ENCODE results near the gene TIGD1. TPM values are rescaled to one million over a fixed set of nuclear protein-coding genes. Genes with fewer than 3 reads are reported as not detected.

The TIGD1 gene
- polyA plus RNA-seq, 1 of the 3 experiments (the other 2 are of a cell fraction): 4.6 TPM

DNA sequence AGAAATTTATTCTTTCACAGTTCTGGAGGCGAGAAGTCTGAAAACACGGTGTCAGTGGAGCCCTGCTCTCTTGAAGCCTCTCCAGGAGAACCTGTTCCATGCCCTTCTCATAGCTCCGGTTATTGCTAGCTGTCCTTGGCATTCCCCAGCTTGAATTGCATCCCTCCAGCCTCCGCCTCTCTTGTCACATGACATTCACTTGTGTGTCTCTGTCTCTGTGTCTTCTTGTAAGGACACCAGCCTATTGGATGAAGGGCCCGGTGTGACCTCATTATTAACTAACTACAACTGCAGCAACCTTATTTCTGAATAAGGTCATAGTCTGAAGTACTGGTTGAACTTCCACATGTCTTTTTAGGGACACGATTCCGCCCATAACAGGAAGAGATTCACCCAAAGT, 34.7 kb downstream of the TIGD1 start:
- CTCF ChIA-PET: interaction anchor here (0.9 to 1.7 kb wide), 5 partner anchors 9 to 75 kb away, joined by 3 to 12 read pairs (median 4); partner anchors contain the start of gene CHRND
- Histone ChIP-seq H3K4me1 (ENCODE audit: control insufficient read depth in 1 of 2, insufficient read depth in 2 of 2, low read depth in 1 of 2, low read length in 1 of 2) (peaks cover 0 to 15% of the 10 kb centered on the region in 2 experiments; a peak in 1 of 4 replicates), H3K9me2 (no peaks in the 10 kb centered on the region), H3K4me3 (ENCODE audit: low read depth in 2 of 2, low read length in 1 of 2) (no peak overlapping the region), H4K20me1 (ENCODE audit: insufficient read depth) (no peaks in the 10 kb centered on the region), H3K4me2 (no peak overlapping the region), H2AFZ (ENCODE audit: low read depth) (no peak overlapping the region), H3F3A (replicated peaks; ENCODE audit: insufficient read depth) (no peaks in the 10 kb centered on the region), H3K27ac (ENCODE audit: low read depth in 2 of 2, low read length in 1 of 2) (no peak overlapping the region), H3K36me3 (replicated peaks in 1 of 2; ENCODE audit: control insufficient read depth in 1 of 2, insufficient read depth in 2 of 2, low read length in 1 of 2) (no peaks in the 10 kb centered on the region), H3K79me2 (ENCODE audit: insufficient read depth) (no peaks in the 10 kb centered on the region), H3K27me3 (ENCODE audit: insufficient read depth) (peaks cover 19% of the 10 kb centered on the region), H3K9me3 (no peaks in the 10 kb centered on the region), H3K9ac (no peak overlapping the region)
- POLR2A ChIA-PET: no interaction called here
- TF ChIP-seq TEAD4 (IDR thresholded peaks at IDR 0.05; ENCODE audit: borderline replicate concordance, insufficient read depth): no peak
- no peak for TF ChIP-seq GABPA (IDR thresholded peaks at IDR 0.05; ENCODE audit: low read depth)
- TF ChIP-seq EZH2phosphoT487 (IDR thresholded peaks at IDR 0.05; ENCODE audit: borderline replicate concordance, low read depth): no peak
- TF ChIP-seq, protein P1, sequence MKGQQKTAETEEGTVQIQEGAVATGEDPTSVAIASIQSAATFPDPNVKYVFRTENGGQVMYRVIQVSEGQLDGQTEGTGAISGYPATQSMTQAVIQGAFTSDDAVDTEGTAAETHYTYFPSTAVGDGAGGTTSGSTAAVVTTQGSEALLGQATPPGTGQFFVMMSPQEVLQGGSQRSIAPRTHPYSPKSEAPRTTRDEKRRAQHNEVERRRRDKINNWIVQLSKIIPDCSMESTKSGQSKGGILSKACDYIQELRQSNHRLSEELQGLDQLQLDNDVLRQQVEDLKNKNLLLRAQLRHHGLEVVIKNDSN (IDR thresholded peaks at IDR 0.05; ENCODE audit: borderline replicate concordance, low read depth): no peak
- no peak for TF ChIP-seq JUND (IDR thresholded peaks at IDR 0.05)
- TF ChIP-seq MEF2A (IDR thresholded peaks at IDR 0.05; ENCODE audit: borderline replicate concordance, low read depth): no peak
- no peak for TF ChIP-seq MXI1 (IDR thresholded peaks at IDR 0.05; ENCODE audit: low read depth, low read length)
- no peak for TF ChIP-seq NFIC (IDR thresholded peaks at IDR 0.05; ENCODE audit: borderline replicate concordance)
- TF ChIP-seq RFX5 (IDR thresholded peaks at IDR 0.05; ENCODE audit: low read length): no peak
- no peak for TF ChIP-seq RCOR1 (IDR thresholded peaks at IDR 0.05; ENCODE audit: low read length)
- TF ChIP-seq CHD2 (IDR thresholded peaks at IDR 0.05; ENCODE audit: low read length, partially characterized antibody): no peak
- no peak for TF ChIP-seq SMC3 (IDR thresholded peaks at IDR 0.05; ENCODE audit: low read depth, low read length)
- no peak for DNase-seq
- WGBS (ENCODE audit: low lambda C conversion rate): 81% methylated on average over 7 of the region's 7 CpGs

DNA sequence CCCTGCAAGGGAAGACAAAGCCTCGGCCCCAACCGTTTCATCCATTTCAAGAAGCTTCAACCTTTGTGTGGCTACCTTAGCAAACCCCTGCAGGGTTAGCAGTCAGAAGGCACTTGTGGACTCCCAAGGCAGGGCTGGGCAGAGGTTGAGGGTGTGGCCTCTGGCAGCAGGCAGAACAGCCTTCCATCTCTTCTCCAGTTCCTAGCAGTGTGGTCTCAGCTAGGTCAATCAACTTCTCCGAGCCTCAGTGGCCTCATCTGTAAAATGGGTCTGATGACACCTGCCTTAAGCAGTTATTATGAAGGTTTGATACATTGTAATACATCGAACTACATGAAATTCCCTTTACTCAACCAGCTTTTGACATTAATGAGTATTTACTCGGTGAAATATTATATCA, 37.0 kb downstream of the TIGD1 start:
- H3F3A ChIP-seq (replicated peaks; ENCODE audit: insufficient read depth): no peaks in the 10 kb centered on the region
- H4K20me1 ChIP-seq (ENCODE audit: insufficient read depth): no peaks in the 10 kb centered on the region
- DNase-seq: no peak
- no peak overlapping the region for H2AFZ ChIP-seq (ENCODE audit: low read depth)
- H3K9ac ChIP-seq: no peak overlapping the region
- peaks cover 0 to 15% of the 10 kb centered on the region in 2 experiments; a peak in 1 of 4 replicates for H3K4me1 ChIP-seq (ENCODE audit: control insufficient read depth in 1 of 2, insufficient read depth in 2 of 2, low read depth in 1 of 2, low read length in 1 of 2)
- H3K4me2 ChIP-seq: no peak overlapping the region
- POLR2A ChIA-PET: no interaction called here
- peaks cover 19% of the 10 kb centered on the region for H3K27me3 ChIP-seq (ENCODE audit: insufficient read depth)
- H3K9me3 ChIP-seq: no peaks in the 10 kb centered on the region
- CTCF ChIA-PET: interaction anchor here (0.9 to 3.9 kb wide), 6 partner anchors 8 to 78 kb away, joined by 4 to 55 read pairs (median 8); partner anchors contain the start of genes CHRND and PRSS56
- H3K4me3 ChIP-seq (ENCODE audit: low read depth in 2 of 2, low read length in 1 of 2): no peak overlapping the region
- no peaks in the 10 kb centered on the region for H3K36me3 ChIP-seq (replicated peaks in 1 of 2; ENCODE audit: control insufficient read depth in 1 of 2, insufficient read depth in 2 of 2, low read length in 1 of 2)
- H3K27ac ChIP-seq (ENCODE audit: low read depth in 2 of 2, low read length in 1 of 2): no peak overlapping the region
- H3K79me2 ChIP-seq (ENCODE audit: insufficient read depth): no peaks in the 10 kb centered on the region
- no peaks in the 10 kb centered on the region for H3K9me2 ChIP-seq
- 34% methylated on average over 5 of the region's 5 CpGs for WGBS (ENCODE audit: low lambda C conversion rate)
- TF ChIP-seq, protein P2, sequence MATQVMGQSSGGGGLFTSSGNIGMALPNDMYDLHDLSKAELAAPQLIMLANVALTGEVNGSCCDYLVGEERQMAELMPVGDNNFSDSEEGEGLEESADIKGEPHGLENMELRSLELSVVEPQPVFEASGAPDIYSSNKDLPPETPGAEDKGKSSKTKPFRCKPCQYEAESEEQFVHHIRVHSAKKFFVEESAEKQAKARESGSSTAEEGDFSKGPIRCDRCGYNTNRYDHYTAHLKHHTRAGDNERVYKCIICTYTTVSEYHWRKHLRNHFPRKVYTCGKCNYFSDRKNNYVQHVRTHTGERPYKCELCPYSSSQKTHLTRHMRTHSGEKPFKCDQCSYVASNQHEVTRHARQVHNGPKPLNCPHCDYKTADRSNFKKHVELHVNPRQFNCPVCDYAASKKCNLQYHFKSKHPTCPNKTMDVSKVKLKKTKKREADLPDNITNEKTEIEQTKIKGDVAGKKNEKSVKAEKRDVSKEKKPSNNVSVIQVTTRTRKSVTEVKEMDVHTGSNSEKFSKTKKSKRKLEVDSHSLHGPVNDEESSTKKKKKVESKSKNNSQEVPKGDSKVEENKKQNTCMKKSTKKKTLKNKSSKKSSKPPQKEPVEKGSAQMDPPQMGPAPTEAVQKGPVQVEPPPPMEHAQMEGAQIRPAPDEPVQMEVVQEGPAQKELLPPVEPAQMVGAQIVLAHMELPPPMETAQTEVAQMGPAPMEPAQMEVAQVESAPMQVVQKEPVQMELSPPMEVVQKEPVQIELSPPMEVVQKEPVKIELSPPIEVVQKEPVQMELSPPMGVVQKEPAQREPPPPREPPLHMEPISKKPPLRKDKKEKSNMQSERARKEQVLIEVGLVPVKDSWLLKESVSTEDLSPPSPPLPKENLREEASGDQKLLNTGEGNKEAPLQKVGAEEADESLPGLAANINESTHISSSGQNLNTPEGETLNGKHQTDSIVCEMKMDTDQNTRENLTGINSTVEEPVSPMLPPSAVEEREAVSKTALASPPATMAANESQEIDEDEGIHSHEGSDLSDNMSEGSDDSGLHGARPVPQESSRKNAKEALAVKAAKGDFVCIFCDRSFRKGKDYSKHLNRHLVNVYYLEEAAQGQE (IDR thresholded peaks at IDR 0.05; ENCODE audit: low read depth, low read length): no peak
- TF ChIP-seq NFIC (IDR thresholded peaks at IDR 0.05; ENCODE audit: borderline replicate concordance) (no peak), RXRA (IDR thresholded peaks at IDR 0.05; ENCODE audit: borderline replicate concordance, low read depth) (no peak), MEF2A (IDR thresholded peaks at IDR 0.05; ENCODE audit: borderline replicate concordance, low read depth) (no peak), NRF1 (IDR thresholded peaks at IDR 0.05; ENCODE audit: low read depth, low read length) (no peak), SIN3A (IDR thresholded peaks at IDR 0.05; ENCODE audit: borderline replicate concordance, low read depth, low read length) (no peak), TEAD4 (IDR thresholded peaks at IDR 0.05; ENCODE audit: borderline replicate concordance, insufficient read depth) (no peak), TAF1 (IDR thresholded peaks at IDR 0.05; ENCODE audit: borderline replicate concordance, low read depth, low read length) (no peak), FOSL2 (IDR thresholded peaks at IDR 0.05; ENCODE audit: borderline replicate concordance, low read depth) (no peak)
- TF ChIP-seq, protein P3, sequence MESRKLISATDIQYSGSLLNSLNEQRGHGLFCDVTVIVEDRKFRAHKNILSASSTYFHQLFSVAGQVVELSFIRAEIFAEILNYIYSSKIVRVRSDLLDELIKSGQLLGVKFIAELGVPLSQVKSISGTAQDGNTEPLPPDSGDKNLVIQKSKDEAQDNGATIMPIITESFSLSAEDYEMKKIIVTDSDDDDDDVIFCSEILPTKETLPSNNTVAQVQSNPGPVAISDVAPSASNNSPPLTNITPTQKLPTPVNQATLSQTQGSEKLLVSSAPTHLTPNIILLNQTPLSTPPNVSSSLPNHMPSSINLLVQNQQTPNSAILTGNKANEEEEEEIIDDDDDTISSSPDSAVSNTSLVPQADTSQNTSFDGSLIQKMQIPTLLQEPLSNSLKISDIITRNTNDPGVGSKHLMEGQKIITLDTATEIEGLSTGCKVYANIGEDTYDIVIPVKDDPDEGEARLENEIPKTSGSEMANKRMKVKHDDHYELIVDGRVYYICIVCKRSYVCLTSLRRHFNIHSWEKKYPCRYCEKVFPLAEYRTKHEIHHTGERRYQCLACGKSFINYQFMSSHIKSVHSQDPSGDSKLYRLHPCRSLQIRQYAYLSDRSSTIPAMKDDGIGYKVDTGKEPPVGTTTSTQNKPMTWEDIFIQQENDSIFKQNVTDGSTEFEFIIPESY (IDR thresholded peaks at IDR 0.05; ENCODE audit: borderline replicate concordance, low read depth): no peak
- TF ChIP-seq, protein P1 (IDR thresholded peaks at IDR 0.05; ENCODE audit: borderline replicate concordance, low read depth): no peak
- TF ChIP-seq, protein P4, sequence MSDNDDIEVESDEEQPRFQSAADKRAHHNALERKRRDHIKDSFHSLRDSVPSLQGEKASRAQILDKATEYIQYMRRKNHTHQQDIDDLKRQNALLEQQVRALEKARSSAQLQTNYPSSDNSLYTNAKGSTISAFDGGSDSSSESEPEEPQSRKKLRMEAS (IDR thresholded peaks at IDR 0.05; ENCODE audit: low read depth): no peak
